Body of pancreas (tissue), 4 donors: Measurements from ENCODE around the gene RPS8. TPM values are rescaled to one million over a fixed set of nuclear protein-coding genes. Genes with fewer than 3 reads are reported as not detected.

ENCODE experiments used
- ATAC-seq: fragments of 150-250 bp; one replicate; pipeline ENCODE4 v1.9.1; 2016
- DNase-seq, 4 donors: peaks; one replicate each; pipeline ENCODE4 v3.0.0-alpha.2; 2019
- H3K27ac ChIP-seq, 4 donors: fragments of 200-600 bp; sonication (generic); 1 replicate in 3 of 4; 2 replicates in 1 of 4; pipeline versions ENCODE4 v1.5.1 to v1.6.1; 2016 to 2019; ENCODE audit warnings: mild to moderate bottlenecking in 1 of 4, mixed read lengths in 1 of 4, moderate library complexity in 1 of 4
- H3K27me3 ChIP-seq, 2 donors: fragments of 200-600 bp; sonication (generic); one replicate each; pipeline ENCODE4 v1.6.0; 2016; ENCODE audit warnings: mild to moderate bottlenecking in 1 of 2
- H3K36me3 ChIP-seq, 2 donors: fragments of 200-600 bp; sonication (generic); replicated peaks in 1 of 2; 2 replicates each; pipeline ENCODE4 v1.5.1; 2016; ENCODE audit warnings: low read depth in 2 of 2; ENCODE audit not compliant: insufficient read depth in 1 of 2
- H3K4me1 ChIP-seq: fragments of 200-600 bp; sonication (generic); one replicate; pipeline ENCODE4 v1.6.0; 2016
- H3K4me3 ChIP-seq, 2 donors: fragments of 200-600 bp; sonication (generic); 1 replicate in 1 of 2; 2 replicates in 1 of 2; pipeline ENCODE4 v1.5.1; 2016 to 2019
- H3K9me3 ChIP-seq, 3 donors: fragments of 200-600 bp; sonication (generic); 1 replicate in 2 of 3; 2 replicates in 1 of 3; pipeline ENCODE4 v1.5.1; 2016
- CTCF ChIP-seq, 7 experiments: fragments of 450-650 bp in 4 of 7; fragments of 200-600 bp in 3 of 7; sonication (generic) in 3 of 7; IDR thresholded peaks; one replicate each; pipeline ENCODE4 v1.5.1; 2016 to 2019; ENCODE audit warnings: antibody characterized with exemption in 7 of 7
- POLR2A ChIP-seq, 3 donors: fragments of 450-650 bp; IDR thresholded peaks; one replicate each; pipeline ENCODE4 v1.6.1; 2016; ENCODE audit warnings: antibody characterized with exemption in 3 of 3, mild to moderate bottlenecking in 2 of 3
- WGBS, 2 donors: methylation state at CpG; one replicate each; pipeline ENCODE4 v1.1.5; 2017; 5-methylcytosine and 5-hydroxymethylcytosine counted together
- intact Hi-C: fragments of 100-400 bp; cut with DNase I; formaldehyde crosslinking; loops from one replicate; pipeline ENCODE4 v1.15.1; 2023
- total RNA-seq, 2 donors: library from RNA; depleted of rRNA; stranded (reverse); fragments of >200 nt; gene quantifications; one replicate each; pipeline ENCODE4 v1.1.0, GENCODE V29; 2016

RPS8 gene
- total RNA-seq, 2 donors from 2014 or later, result 1,064 to 1,413 TPM

- intact Hi-C loops, result no loop called here
- DNase-seq (peak in 1 of 4 donors; percentile 2), ATAC-seq (no peak)
- Histone ChIP-seq H3K27me3 (no peaks in the 10 kb centered on the region), H3K36me3 (no peaks in the 10 kb centered on the region), H3K27ac (peak overlapping the region; percentile 91 to 99 (median 98)), H3K4me3 (no peak overlapping the region), H3K9me3 (no peaks in the 10 kb centered on the region), H3K4me1 (peaks cover 77% of the 10 kb centered on the region)
- WGBS, 2 donors, result 91 to 97% methylated on average over 17 to 48 of the region's 70 CpGs
- TF ChIP-seq POLR2A (IDR thresholded peaks at IDR 0.05), result no peak
- no peak for TF ChIP-seq CTCF (IDR thresholded peaks at IDR 0.05)
Measured at GRCh38 chr1:44806025-44806703, 30.8 kb downstream of the RPS8 start.

GRCh38 chr1:44806704-44807363, 31.5 kb downstream of the RPS8 start, which contains the start of gene DYNLT4:
Gene DYNLT4, minus strand, starts transcription at chr1:44807351. Its CDS starts 683 bp downstream, at chr1:44806668.
- no peaks in the 10 kb centered on the region for H3K9me3 ChIP-seq
- no peaks in the 10 kb centered on the region for H3K27me3 ChIP-seq
- H3K27ac ChIP-seq, result peak within 1 kb of the TSS; percentile 91 to 99 (median 98)
- no peaks in the 10 kb centered on the region for H3K36me3 ChIP-seq
- H3K4me1 ChIP-seq, result peaks cover 70% of the 10 kb centered on the region
- intact Hi-C loops, result no loop called here
- no peak within 1 kb of the TSS for H3K4me3 ChIP-seq
- peak in 2 of 4 donors; percentile 20 to 40 for DNase-seq
- ATAC-seq, result peak; percentile 0
- TF ChIP-seq CTCF (IDR thresholded peaks at IDR 0.05), result no peak
- peak; percentile 93 to 99 (median 97) for TF ChIP-seq POLR2A (IDR thresholded peaks at IDR 0.05)
- 25 to 37% methylated on average over 4 to 7 of the region's 7 CpGs for WGBS, 2 donors

- no peak overlapping the region for H3K4me3 ChIP-seq
- H3K27ac ChIP-seq, result peak overlapping the region; percentile 91 to 99 (median 98)
- ATAC-seq (peak; percentile 91), DNase-seq (peak; percentile 95 to 98 (median 97))
- intact Hi-C loops, result no loop called here
- WGBS, 2 donors, result 0 to 7% methylated on average over 5 to 16 of the region's 16 CpGs
- no peak for TF ChIP-seq CTCF (IDR thresholded peaks at IDR 0.05)
- TF ChIP-seq POLR2A (IDR thresholded peaks at IDR 0.05), result peak in 2 of 3 donors; percentile 57 to 63
- H3K4me1 ChIP-seq, result peaks cover 64% of the 10 kb centered on the region
- no peaks in the 10 kb centered on the region for H3K36me3 ChIP-seq
- no peaks in the 10 kb centered on the region for H3K9me3 ChIP-seq
- no peaks in the 10 kb centered on the region for H3K27me3 ChIP-seq
Measured at GRCh38 chr1:44807364-44808062, 32.2 kb downstream of the RPS8 start.

- peak; percentile 7 for ATAC-seq
- no peak for TF ChIP-seq POLR2A (IDR thresholded peaks at IDR 0.05)
- TF ChIP-seq CTCF (IDR thresholded peaks at IDR 0.05), result no peak
- no peak within 1 kb of the TSS for H3K4me3 ChIP-seq
- no peaks in the 10 kb centered on the region for H3K36me3 ChIP-seq
- H3K27ac ChIP-seq, result peak within 1 kb of the TSS; percentile 91 to 99 (median 98)
- H3K4me1 ChIP-seq, result peaks cover 64% of the 10 kb centered on the region
- intact Hi-C loops, result no loop called here
- H3K9me3 ChIP-seq, result no peaks in the 10 kb centered on the region
- no peaks in the 10 kb centered on the region for H3K27me3 ChIP-seq
- peak; percentile 67 to 82 (median 70) for DNase-seq
- WGBS, 2 donors, result 38 to 56% methylated on average over 19 to 23 of the region's 23 CpGs
Measured at GRCh38 chr1:44808063-44808937, 33.0 kb downstream of the RPS8 start, which contains the start of gene BTBD19. Gene BTBD19, plus strand, starts transcription at chr1:44808523. Its CDS starts 298 bp downstream, at chr1:44808821.
